Raji (cell line): Measurements from ENCODE around the gene CA5B.
A peak's percentile ranks its signal among the peaks of the same experiment; 100 is the strongest.

Experiments
- POLR2A ChIP-seq: IDR thresholded peaks from 2 replicates; pipeline ENCODE4 v1.6.1; 2011; ENCODE audit warnings: low read depth, low read length, control low read depth; ENCODE audit not compliant: insufficient read depth

CA5B gene

GRCh38 chrX:15745179-15745578, 7.1 kb downstream of the CA5B start:
- TF ChIP-seq POLR2A = no peak

GRCh38 chrX:15747626-15748173, 9.6 kb downstream of the CA5B start:
- no peak for TF ChIP-seq POLR2A

GRCh38 chrX:15748841-15749240, 10.8 kb downstream of the CA5B start:
- no peak for TF ChIP-seq POLR2A

GRCh38 chrX:15749642-15750610, 11.9 kb downstream of the CA5B start:
- no peak for TF ChIP-seq POLR2A

GRCh38 chrX:15750611-15751154, 12.6 kb downstream of the CA5B start:
- no peak for TF ChIP-seq POLR2A

- no peak for TF ChIP-seq POLR2A
These were observed 13.2 kb downstream of the CA5B start for GRCh38 chrX:15751155-15751819.

DNA sequence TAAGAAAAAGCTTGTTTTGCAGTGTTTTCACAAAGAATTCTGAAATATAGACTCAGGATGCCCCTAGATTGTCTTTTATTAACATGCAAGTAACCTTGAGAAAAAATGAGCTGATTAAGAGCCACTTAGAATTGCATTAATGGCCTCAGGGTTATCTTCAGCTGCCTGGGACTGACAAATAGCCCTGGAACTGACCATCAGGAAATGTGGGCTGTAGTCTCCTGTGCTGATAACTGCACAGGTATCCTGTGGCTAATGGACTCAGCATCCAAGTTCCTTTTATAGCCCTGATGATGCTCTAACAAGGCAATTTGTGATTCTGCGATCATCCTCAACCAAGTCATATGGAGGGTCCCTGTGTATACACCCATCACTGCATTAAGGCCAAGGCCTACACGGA, 17.0 kb downstream of the CA5B start:
- no peak for TF ChIP-seq POLR2A

DNA sequence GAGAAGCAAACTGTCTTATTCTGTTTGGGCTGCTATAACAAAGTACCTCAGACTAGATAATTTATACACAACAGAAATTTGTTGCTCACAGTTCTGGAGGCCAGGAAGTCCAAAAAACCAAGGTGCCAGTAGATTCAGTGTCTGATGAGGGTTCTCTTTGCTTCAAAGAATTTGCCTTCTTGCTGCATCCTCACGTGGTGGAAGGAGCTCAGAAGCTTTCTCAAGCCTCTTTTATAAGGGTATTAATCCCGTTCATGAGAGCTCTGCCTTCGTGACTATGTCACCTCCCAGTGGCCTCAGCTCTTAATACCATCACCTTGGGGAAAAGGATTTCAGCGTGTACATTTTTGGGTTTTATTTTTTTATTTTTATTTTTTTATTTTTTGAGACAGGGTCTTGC, 20.1 kb downstream of the CA5B start:
- no peak for TF ChIP-seq POLR2A

DNA sequence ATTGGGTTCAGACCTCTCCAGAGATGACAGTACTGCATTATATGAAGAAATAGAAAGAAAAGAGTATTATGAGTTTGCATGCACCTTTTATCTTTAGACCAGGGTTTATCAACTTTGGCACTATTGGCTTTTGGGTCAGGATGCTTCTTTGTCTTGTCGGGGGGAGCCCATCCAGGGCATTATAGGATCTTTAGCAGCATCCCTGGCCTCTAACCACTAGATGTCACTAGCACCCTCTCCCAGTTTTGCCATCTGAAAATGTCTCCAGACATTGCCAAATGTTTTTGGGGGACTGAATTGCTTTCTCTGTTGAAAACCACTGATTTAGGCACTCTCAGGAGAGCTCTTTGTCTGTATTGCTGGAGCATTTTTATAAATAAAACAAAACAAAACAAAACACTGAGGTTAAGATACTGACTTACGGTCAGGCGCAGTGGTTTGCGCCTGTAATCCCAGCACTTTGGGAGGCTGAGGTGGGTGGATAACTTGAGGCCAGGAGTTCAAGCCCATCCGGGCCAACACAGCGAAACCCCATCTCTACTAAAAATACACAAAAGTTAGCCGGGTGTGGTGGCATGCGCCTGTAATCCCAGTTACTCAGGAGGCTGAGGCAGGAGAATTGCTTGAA, 23.6 kb downstream of the CA5B start:
- TF ChIP-seq POLR2A = no peak

- no peak for TF ChIP-seq POLR2A
These were observed 31.4 kb downstream of the CA5B start for GRCh38 chrX:15769300-15769954.

GRCh38 chrX:15781961-15782699, 44.1 kb downstream of the CA5B start:
- TF ChIP-seq POLR2A = no peak

GRCh38 chrX:15785176-15785750, 47.2 kb downstream of the CA5B start:
- no peak for TF ChIP-seq POLR2A

- TF ChIP-seq POLR2A = no peak
These were observed 48.8 kb downstream of the CA5B start for GRCh38 chrX:15786915-15787314.

DNA sequence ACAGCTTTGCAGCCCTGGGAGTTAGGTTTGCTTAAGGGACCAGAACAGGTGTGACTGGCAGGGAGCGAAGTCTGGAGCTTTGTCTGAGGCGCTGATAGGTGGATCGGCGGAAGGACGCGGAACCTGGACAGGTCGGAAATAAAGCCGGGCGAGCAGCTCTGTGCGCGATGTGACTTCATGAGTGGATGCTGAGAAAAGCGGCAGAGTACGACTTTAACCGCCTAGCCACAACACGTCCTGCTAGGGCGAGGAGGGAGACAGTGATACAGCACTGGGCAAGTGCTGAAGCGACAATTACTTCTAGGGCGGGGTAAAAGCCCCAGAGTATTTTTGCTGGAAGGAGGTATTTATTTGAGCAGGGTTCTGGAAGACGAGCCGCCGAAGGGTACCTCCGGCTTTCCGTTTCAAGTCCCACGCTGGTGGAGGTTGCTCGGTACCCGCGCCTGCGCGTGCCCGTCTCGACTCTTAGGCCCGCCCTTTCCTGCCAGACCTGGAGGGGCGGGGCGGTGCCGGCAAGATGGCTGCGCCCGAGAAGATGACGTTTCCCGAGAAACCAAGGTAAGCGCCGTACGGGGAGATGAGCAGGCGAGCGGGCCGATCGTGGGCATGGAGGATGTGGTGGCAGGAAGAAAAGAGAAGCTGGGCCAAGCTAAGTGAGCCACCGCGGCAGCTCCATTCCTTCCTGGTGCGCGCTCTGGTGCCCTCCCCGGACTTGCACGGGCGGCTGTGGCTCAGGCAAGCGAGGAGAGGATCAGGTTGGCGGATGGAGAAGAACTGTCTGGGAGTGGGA, 52.1 kb downstream of the CA5B start, which contains the start of gene ZRSR2:
Gene ZRSR2 (plus strand): TSS at position 506 of the 790 bp plus-strand sequence. CDS start 12 bp downstream, at position 518.
- TF ChIP-seq POLR2A = peak; percentile 76
